Nephron progenitor cell (in vitro differentiated cells): ENCODE measurements around the gene IL17RD.

Experiments used
- DNase-seq: peaks from one replicate; pipeline ENCODE4 v3.0.0; 2021
- H3K27ac Mint-ChIP-seq: 2 replicates; pipeline ENCODE4 v1.8.0; 2021; ENCODE audit warnings: mild to moderate bottlenecking, moderate library complexity, mixed read lengths
- H3K27me3 Mint-ChIP-seq: 2 replicates; pipeline ENCODE4 v1.8.0; 2021; ENCODE audit warnings: mild to moderate bottlenecking, low read depth, mixed read lengths; ENCODE audit not compliant: poor library complexity
- H3K36me3 Mint-ChIP-seq: 2 replicates; pipeline ENCODE4 v1.8.0; 2021; ENCODE audit warnings: low read depth, mixed read lengths
- H3K4me1 Mint-ChIP-seq: 2 replicates; pipeline ENCODE4 v1.8.0; 2021; ENCODE audit warnings: mixed read lengths
- H3K4me3 Mint-ChIP-seq: 2 replicates; pipeline ENCODE4 v1.8.0; 2021; ENCODE audit warnings: mild to moderate bottlenecking, moderate library complexity, mixed read lengths
- H3K9me3 Mint-ChIP-seq: 2 replicates; pipeline ENCODE4 v1.8.0; 2021; ENCODE audit warnings: mild to moderate bottlenecking, moderate library complexity, mixed read lengths
- CTCF ChIP-seq: fragments of 200-600 bp; sonication (generic); IDR thresholded peaks from 2 replicates; pipeline ENCODE4 v1.5.0; 2021; ENCODE audit warnings: antibody characterized with exemption

Gene IL17RD

GRCh38 chr3:57127891-57128518, 37.1 kb downstream of the IL17RD start:
- no peaks in the 10 kb centered on the region for H3K9me3 Mint-ChIP-seq
- DNase-seq, result peak; percentile 37
- H3K27me3 Mint-ChIP-seq, result no peaks in the 10 kb centered on the region
- peaks cover 16% of the 10 kb centered on the region for H3K36me3 Mint-ChIP-seq
- peak overlapping the region; percentile 100 for H3K27ac Mint-ChIP-seq
- H3K4me3 Mint-ChIP-seq, result peak overlapping the region; percentile 69
- H3K4me1 Mint-ChIP-seq, result peaks cover 97% of the 10 kb centered on the region
- no peak for TF ChIP-seq CTCF

- TF ChIP-seq CTCF, result no peak
- H3K27ac Mint-ChIP-seq, result peak overlapping the region; percentile 97
- H3K4me3 Mint-ChIP-seq, result peak overlapping the region; percentile 57
Observed at GRCh38 chr3:57126244-57126643, 38.9 kb downstream of the IL17RD start.

GRCh38 chr3:57120451-57121174, 44.5 kb downstream of the IL17RD start:
- TF ChIP-seq CTCF, result no peak
- no peaks in the 10 kb centered on the region for H3K9me3 Mint-ChIP-seq
- H3K27me3 Mint-ChIP-seq, result no peaks in the 10 kb centered on the region
- H3K36me3 Mint-ChIP-seq, result peaks cover 62% of the 10 kb centered on the region
- no peak overlapping the region for H3K4me3 Mint-ChIP-seq
- H3K4me1 Mint-ChIP-seq, result peaks cover 65% of the 10 kb centered on the region
- no peak for DNase-seq
- H3K27ac Mint-ChIP-seq, result peak overlapping the region; percentile 88

More at GRCh38 chr3:57126244-57126643, 38.9 kb downstream of the IL17RD start:
- Mint-ChIP-seq H3K9me3 (no peaks in the 10 kb centered on the region), H3K27me3 (no peaks in the 10 kb centered on the region), H3K4me1 (peaks cover 91% of the 10 kb centered on the region), H3K36me3 (peaks cover 27% of the 10 kb centered on the region)
- no peak for DNase-seq

GRCh38 chr3:57120040-57120439, 45.1 kb downstream of the IL17RD start:
- H3K4me1 Mint-ChIP-seq, result peaks cover 59% of the 10 kb centered on the region
- no peaks in the 10 kb centered on the region for H3K27me3 Mint-ChIP-seq
- TF ChIP-seq CTCF, result no peak
- no peaks in the 10 kb centered on the region for H3K9me3 Mint-ChIP-seq
- H3K27ac Mint-ChIP-seq, result peak overlapping the region; percentile 88
- no peak for DNase-seq
- H3K4me3 Mint-ChIP-seq, result no peak overlapping the region
- peaks cover 68% of the 10 kb centered on the region for H3K36me3 Mint-ChIP-seq

GRCh38 chr3:57118254-57118653, 46.9 kb downstream of the IL17RD start:
- Mint-ChIP-seq H3K27ac (peak overlapping the region; percentile 43), H3K9me3 (no peaks in the 10 kb centered on the region), H3K4me3 (no peak overlapping the region), H3K27me3 (no peaks in the 10 kb centered on the region), H3K4me1 (peaks cover 41% of the 10 kb centered on the region), H3K36me3 (peaks cover 71% of the 10 kb centered on the region)
- no peak for TF ChIP-seq CTCF
- DNase-seq, result no peak
